Activated CD4-positive, alpha-beta T cell treated with anti-CD3 and anti-CD28 coated beads for 24 hours (primary cell): Measurements from ENCODE around the gene FTO.

Source experiments
- DNase-seq, 2 donors: peaks; one replicate each; pipeline ENCODE4 v3.0.0-alpha.2; 2020; ENCODE audit warnings: low read depth in 2 of 2

Gene FTO

GRCh38 chr16:53755026-53755910 is 51.3 kb downstream of the FTO start:
- DNase-seq = no peak

- DNase-seq = no peak
Observed at GRCh38 chr16:53756275-53756996, 52.5 kb downstream of the FTO start.

DNA sequence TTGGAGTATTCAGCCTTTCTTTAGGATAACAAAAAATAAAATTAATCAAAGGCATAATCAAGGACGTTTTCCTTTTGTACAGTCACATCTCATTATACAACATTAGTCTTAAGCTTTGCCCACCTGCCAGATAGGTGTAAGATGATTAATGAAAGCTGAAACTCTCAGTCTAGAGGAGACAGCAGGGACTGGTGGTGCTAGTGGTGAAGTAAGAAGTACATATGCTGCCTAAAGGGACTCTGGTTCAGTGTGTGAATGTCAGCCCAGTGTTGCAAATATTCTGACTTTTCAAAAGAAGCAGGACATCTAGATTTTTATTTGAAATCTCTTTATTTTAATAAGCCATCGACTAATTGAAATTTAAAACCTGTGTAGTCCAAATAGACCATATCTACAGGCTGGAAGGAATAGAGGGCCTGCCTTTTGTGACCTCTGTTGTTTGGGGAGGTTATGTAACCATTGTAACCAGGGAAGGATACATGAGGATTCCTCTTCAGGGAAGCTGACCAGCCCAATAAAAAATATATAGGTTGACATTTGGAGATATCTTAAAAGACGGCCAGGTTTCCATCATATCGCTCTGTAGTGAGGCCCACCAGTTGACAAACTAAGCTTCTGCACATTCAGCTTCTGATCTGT is 54.1 kb downstream of the FTO start:
- DNase-seq = no peak

GRCh38 chr16:53761962-53762703 is 58.2 kb downstream of the FTO start:
- DNase-seq = no peak

DNA sequence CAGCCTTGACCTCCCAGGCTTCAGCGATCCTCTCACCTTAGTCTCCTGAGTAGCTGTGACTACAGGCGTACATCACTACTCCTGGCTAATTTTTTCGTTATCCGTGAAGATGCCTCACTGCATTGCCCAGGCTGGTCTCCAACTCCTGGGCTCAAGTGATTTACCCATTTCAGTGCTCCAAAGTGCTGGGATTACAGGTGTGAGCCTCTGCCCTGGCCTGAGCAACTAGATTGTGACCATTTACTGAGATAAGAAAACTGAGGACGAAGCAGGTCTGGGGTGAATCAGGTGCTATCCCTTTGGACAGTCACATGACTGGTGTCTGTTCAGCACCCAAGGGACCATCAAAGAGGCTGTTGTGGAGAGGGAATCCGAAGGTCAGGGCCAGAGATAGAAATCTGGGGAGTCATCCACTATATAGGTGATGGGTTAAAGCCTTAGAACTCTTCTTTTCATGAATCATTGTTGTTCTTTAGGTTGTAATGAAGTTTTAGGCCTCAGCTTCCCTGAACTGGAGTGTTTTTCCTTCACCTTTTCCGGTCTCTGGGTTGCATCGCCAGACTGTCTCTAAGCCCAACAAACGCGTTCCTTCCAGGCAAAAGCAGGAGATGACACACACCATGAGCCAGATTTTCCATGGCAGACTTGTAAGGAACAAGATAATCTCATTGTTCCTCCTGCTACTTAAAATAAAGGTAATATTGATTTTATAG is 62.5 kb downstream of the FTO start:
- no peak for DNase-seq

DNA sequence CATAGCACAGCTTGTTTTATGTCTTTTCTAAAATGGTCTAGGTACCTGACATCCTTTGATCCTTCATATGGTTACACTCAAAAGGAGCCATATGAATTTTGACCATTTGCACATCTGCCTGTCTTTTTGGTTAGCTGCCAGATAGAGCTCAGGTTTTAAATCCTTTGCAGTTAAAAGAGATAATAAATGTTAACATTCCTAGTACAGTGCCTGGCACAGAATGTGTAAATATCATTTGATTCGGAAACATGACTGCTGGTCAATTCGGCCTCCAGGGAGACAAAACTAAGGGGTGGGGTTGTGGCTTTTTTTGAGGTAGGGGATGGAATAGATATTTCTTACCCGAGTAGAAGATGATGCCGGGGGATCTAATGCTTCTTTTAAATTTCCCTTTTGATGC is 64.2 kb downstream of the FTO start:
- DNase-seq = no peak

GRCh38 chr16:53768593-53768992 is 64.6 kb downstream of the FTO start:
- no peak for DNase-seq

DNA sequence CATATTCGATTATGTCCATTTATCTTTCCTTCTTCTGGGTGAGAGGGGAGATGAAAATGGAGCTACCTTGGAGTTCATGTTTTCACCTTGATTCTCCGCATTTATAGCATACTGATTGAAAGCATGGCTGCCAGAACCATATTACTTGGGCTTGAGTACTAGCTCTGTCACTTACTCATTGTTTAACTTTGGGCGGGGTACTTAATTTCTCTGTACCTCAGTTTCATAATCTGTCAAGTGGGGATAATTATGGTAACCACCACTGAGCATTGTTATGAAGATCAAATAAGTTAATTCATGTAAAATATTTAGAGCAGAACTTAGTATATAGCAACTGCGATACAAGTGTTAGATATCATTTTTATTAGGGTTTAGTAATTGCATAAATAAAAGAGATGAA is 65.2 kb downstream of the FTO start:
- no peak for DNase-seq

- no peak for DNase-seq
Observed at GRCh38 chr16:53769787-53770186, 65.8 kb downstream of the FTO start.

DNA sequence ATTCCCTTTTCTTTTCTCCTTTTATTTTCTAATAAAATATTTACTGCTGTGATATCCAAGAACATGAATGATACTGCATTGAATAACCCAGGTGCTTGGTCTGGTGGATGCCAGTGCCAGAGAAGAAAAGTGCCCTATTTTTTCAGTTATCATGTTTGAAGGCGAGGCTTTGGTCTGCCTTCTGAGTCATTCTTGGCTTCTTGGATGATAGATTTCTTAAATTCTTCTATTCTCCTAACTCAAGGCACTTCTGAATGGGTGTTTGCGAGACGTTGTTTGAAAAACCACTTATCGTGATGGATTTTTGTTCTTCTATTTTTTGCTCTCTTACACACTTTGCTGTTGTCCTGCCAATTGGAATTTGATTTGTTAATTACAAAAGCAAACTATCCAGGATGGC is 66.7 kb downstream of the FTO start:
- no peak for DNase-seq

DNA sequence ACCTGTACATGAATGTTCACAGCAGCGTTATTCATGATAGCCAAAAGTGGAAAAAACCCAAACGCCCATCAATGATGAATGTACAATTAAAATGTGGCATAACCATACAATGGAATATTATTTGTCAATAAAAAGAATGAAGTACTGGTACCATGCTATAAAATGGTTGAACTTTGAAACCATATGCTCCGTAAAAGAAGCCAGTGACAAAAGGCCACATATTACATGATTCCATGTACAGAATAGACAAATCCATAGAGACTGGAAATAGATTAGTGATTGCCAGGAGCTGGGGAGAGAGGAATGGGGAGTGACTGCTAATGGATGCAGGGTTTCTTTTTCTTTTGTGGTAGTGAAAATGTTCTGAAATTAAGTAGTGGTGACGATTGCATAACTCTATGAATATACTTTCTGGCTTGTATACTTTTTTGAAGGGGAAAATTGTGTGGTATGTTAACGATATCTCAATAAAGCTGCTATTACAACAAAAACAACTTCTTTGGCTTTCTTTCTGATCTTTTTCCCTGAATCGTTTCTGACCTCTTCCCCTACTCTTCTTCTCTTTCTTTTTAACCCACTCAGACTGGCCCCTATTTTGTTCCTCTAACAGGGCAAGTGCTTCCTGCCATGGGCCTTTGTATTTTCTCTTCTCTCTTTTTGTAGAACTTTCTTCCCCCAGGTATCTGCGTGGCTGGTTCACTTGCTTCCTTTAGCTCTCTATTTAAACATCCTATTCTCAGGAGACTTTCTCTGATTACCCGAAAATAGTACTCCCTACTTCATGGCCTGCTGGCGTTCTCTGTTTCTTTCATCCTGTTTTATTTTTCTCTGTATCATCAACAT is 67.9 kb downstream of the FTO start:
- DNase-seq = no peak

GRCh38 chr16:53773150-53773846 is 69.3 kb downstream of the FTO start:
- DNase-seq = no peak

GRCh38 chr16:53773881-53774280 is 69.9 kb downstream of the FTO start:
- no peak for DNase-seq

DNA sequence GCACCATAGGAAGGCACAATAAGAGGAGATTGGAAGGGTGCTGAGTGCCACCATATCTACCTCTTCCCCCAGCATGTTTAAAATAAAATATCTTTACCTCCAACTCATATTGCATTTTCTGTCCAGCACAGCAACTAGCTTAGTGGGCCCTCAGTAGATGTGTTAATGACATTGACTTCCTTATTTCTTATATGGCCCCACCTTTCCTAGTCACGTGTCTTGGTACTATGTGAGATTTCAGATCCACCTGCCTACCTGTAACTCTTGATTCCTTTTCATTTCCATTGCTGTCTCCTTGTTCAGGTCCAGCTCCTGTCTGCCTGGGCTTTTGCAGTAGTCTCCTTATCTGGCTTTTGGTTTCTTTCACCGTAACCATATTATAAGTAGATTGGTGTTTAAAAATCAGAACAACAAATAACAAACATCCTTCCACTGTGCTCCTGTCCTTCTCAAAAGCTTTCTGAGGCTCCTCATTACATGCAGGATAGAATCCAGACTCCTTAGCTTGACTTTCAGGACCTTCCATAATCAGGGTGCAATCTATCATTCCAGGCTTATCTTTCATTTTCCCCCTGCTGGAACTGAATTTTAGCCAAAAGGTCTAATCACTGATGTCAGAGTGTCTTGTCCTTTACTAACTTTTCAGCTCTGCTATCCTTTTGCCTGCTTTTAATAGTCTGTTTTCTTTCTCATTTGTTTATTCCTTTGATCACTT is 71.3 kb downstream of the FTO start:
- DNase-seq = no peak

GRCh38 chr16:53775821-53776431 is 72.0 kb downstream of the FTO start:
- DNase-seq = no peak

DNA sequence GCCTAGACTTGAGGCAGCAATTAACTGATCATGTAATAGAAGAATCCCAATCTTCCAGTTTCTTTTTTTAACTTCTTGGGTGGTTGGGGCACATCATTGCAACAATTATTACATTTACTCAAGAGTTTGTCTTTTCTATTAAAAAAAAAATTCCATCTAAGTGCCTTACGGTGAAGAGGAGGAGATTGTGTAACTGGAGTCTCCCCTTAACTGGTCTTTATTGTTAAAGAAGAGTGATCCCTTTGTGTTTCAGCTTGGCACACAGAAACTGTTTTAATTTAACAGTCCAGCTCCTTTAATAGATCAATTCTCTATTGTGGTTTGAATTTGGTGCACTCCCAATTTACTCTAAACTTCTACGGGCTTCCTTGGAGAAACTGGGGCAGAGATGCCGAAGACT is 75.2 kb downstream of the FTO start:
- DNase-seq = no peak

GRCh38 chr16:53780051-53780450 is 76.1 kb downstream of the FTO start:
- no peak for DNase-seq

DNA sequence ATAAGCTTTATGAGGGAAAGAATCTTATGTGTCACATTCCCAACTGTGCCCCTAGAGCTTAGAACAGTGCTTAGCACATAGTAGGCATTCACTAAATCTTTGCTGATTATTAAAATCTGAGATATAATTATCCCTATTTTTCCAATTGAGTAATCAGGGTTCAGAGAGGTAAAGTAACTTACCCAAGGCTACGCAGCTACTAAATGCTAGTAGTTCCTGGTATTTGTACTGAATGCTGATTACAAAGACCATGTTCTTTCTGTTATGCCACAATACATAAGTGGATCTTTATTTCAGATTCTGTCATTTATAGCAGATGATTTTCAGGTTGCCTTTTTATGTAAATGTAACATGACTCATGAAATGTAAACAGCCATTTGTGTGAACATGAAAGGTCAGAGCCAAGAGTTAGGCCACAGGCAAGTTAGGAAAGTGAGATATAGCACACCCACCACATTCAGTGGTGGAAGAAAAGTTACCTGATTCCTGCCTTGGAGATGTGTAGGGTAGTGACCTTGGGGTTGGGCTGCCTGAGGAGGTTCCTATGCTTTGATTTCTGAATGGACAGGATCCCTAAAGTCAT is 77.2 kb downstream of the FTO start:
- no peak for DNase-seq
